ENCODE data around the gene FCAMR.

Gene FCAMR

DNA sequence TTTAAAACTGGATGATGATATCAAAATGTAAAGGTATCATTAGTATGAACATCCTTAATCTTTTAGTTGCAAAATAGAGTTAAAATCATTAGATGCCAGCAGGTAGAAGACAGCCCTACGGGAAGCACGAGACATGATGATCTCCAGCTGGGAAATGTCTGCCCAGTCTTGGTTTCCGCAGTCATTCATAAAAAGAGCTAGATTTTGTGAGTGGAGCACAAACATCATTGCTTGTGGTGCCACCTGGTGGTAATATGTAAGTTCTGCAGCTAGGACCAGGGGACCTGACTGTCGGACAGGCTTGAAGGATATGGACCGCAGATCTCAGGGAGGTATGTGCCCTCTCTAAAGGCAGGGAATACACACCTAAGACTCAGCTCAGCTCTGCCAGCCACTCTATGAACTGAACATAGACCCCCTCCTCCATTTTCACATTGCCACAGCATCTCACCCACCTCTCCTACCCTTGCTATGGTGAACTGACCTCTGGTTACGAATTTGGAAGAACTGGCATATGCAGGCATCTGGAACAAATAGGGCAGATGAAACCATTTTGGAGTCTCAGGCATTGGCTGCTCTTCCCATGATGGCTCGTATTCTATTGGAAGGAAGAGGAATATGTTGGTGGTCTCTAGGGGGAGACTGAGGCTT is 57.7 kb downstream of the FCAMR start:
- in situ Hi-C loops (cut with HindIII; ENCODE audit: low sequenced_read_pairs), result no loop called here

DNA sequence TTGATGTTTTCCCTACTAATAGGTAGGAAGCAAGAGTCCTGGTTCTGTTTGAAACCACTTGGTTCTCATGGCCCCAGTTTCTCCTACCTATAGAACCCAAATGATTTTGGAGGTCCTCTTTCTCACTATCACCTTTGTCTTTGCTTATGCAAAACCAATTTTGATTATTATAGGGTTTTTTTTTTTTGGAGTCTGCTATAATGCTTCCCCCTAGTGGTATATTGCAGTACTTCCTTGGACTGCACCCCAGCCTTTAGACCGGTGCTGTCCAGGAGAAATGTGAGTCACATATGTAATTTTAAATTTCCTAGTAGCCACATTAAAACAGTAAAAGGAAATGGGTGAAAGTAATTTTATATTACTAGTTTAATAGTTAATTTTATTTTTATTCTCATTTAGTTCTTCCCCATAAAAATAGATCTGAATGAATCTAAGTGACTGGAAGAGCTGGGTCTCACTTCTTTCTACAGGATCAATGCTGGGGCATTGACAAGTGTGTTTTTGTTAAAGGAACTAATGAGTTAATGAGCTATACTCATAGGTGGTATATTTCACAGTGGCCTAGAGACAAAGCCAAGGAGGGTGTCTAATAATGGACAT is 59.1 kb downstream of the FCAMR start:
- in situ Hi-C loops (cut with HindIII; ENCODE audit: low sequenced_read_pairs), result no loop called here

GRCh38 chr1:206909883-206910318 is 60.4 kb downstream of the FCAMR start:
- in situ Hi-C loops (cut with HindIII; ENCODE audit: low sequenced_read_pairs), result loop anchor here (5.0 kb wide), 1 partner anchor 278 kb away; no protein-coding TSS in a partner anchor

DNA sequence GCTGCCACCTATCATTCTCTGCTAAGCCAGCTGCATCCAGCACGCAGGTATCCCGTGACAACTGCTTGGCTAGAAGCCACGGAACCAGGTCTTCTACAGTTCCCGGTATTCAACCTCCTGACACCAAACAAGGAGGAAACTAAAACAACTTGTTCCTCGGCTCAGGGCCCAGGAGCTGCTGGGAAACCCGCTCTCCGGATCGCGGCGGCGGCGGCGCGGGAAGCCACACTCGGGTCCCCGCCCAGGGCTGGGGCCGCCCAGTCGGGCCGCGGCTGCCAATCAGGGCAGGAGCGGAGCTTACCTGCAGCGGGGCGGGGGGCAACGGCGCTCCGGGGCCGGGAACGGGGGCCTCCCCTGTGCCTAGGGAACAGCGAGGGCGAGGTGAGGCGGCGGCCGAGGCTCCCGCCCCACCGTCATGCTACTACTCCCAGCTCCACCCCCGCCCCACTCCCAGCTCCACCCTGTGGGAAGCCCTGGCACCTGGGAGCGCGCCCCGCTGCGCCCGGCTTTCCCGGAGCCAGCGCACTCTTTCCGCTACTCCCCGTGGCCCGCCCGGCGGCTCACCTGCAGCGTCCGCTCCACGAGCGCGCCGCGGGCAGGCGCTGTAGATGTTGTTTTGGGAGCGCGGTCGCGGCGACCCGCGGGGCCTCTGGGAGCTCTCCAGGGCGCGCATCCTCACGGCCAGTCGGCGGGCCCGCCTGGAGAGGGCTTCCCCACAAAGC is 60.9 kb downstream of the FCAMR start:
- in situ Hi-C loops (cut with HindIII; ENCODE audit: low sequenced_read_pairs), result loop anchor here (5.0 kb wide), 1 partner anchor 277 kb away; no protein-coding TSS in a partner anchor

GRCh38 chr1:206908038-206908437 is 62.2 kb downstream of the FCAMR start:
- in situ Hi-C loops (cut with HindIII; ENCODE audit: low sequenced_read_pairs), result loop anchor here (5.0 kb wide), 1 partner anchor 276 kb away; no protein-coding TSS in a partner anchor
